Hematopoietic multipotent progenitor cell treated with erythropoietin and hydrocortisone succinate and interleukin-3 and kit ligand, for 8 days (in vitro differentiated cells): Measurements from ENCODE around the gene DPAGT1.
A peak's percentile ranks its signal among the peaks of the same experiment; 100 is the strongest.
"Not testable (repeated sequence)": the region's sequence is repeated elsewhere in the genome, so short reads cannot be mapped to it uniquely, and the experiment has no call there.

Source experiments
- DNase-seq: peaks from one replicate; pipeline ENCODE4 v3.0.0-alpha.2; 2015

The DPAGT1 gene

GRCh38 chr11:119101759-119102423, at the start of gene DPAGT1:
Gene DPAGT1, minus strand, starts transcription at chr11:119101853. Its CDS starts 198 bp downstream, at chr11:119101655.
- peak; percentile 96 for DNase-seq

- DNase-seq: no peak
Measured at GRCh38 chr11:119149786-119150275, 48.2 kb upstream of the DPAGT1 start.

- no peak for DNase-seq
Measured at GRCh38 chr11:119149018-119149785, 47.5 kb upstream of the DPAGT1 start, which contains the start of gene ABCG4. Gene ABCG4, plus strand, starts transcription at chr11:119149052. Its CDS starts 914 bp downstream, at chr11:119149966.

GRCh38 chr11:119148720-119149017, 47.0 kb upstream of the DPAGT1 start:
- no peak for DNase-seq

- DNase-seq: no peak
Measured at GRCh38 chr11:119147604-119148333, 46.1 kb upstream of the DPAGT1 start.

- DNase-seq: no peak
Measured at GRCh38 chr11:119145551-119145950, 43.9 kb upstream of the DPAGT1 start.

GRCh38 chr11:119144825-119145486, 43.3 kb upstream of the DPAGT1 start:
- peak; percentile 84 for DNase-seq

GRCh38 chr11:119139276-119139675, 37.6 kb upstream of the DPAGT1 start:
- not testable (repeated sequence) for DNase-seq

- DNase-seq: peak; percentile 25
Measured at GRCh38 chr11:119134389-119134978, 32.8 kb upstream of the DPAGT1 start.

GRCh38 chr11:119130662-119131061, 29.0 kb upstream of the DPAGT1 start:
- DNase-seq: no peak

- no peak for DNase-seq
Measured at GRCh38 chr11:119126675-119127268, 25.1 kb upstream of the DPAGT1 start.

GRCh38 chr11:119125821-119126220, 24.2 kb upstream of the DPAGT1 start:
- DNase-seq: no peak

- no peak for DNase-seq
Measured at GRCh38 chr11:119121811-119122124, 20.1 kb upstream of the DPAGT1 start.

- DNase-seq: peak; percentile 99
Measured at GRCh38 chr11:119121008-119121810, 19.6 kb upstream of the DPAGT1 start, which contains the start of gene HINFP. Gene HINFP, plus strand, starts transcription at chr11:119121580. Its CDS starts 5,365 bp downstream, at chr11:119126945.

GRCh38 chr11:119120639-119121007, 19.0 kb upstream of the DPAGT1 start:
- DNase-seq: no peak

GRCh38 chr11:119118946-119119345, 17.3 kb upstream of the DPAGT1 start:
- DNase-seq: no peak

- no peak for DNase-seq
Measured at GRCh38 chr11:119118227-119118626, 16.6 kb upstream of the DPAGT1 start.

- DNase-seq: no peak
Measured at GRCh38 chr11:119117004-119117706, 15.5 kb upstream of the DPAGT1 start.

GRCh38 chr11:119116601-119117000, 14.9 kb upstream of the DPAGT1 start:
- DNase-seq: no peak

- DNase-seq: no peak
Measured at GRCh38 chr11:119116235-119116594, 14.6 kb upstream of the DPAGT1 start.
